GM21367 (cell line): ENCODE measurements around the gene CHKB.

Experiments
- ATAC-seq: cut with Tn5 transposase; IDR thresholded peaks from one replicate; pipeline ENCODE4 v1.9.1; 2021; ENCODE audit not compliant: unreplicated experiment

CHKB gene

GRCh38 chr22:50600967-50601668, 18.5 kb upstream of the CHKB start:
- no peak for ATAC-seq

GRCh38 chr22:50600538-50600937, 17.9 kb upstream of the CHKB start, which contains the start of gene MAPK8IP2:
Gene MAPK8IP2 (plus strand): TSS chr22:50600793. CDS start chr22:50600819, 26 bp downstream.
- no peak for ATAC-seq

- no peak for ATAC-seq
These were observed 17.3 kb upstream of the CHKB start for GRCh38 chr22:50599816-50600455.

GRCh38 chr22:50597097-50597496, 14.4 kb upstream of the CHKB start:
- ATAC-seq = no peak

- ATAC-seq = no peak
These were observed 12.5 kb upstream of the CHKB start for GRCh38 chr22:50595189-50595588.

GRCh38 chr22:50587407-50587806, 4.8 kb upstream of the CHKB start:
- ATAC-seq = no peak

- ATAC-seq = no peak
These were observed 3.8 kb upstream of the CHKB start for GRCh38 chr22:50586416-50586815.

GRCh38 chr22:50585781-50586180, 3.1 kb upstream of the CHKB start:
- ATAC-seq = no peak

- no peak for ATAC-seq
These were observed 2.6 kb upstream of the CHKB start for GRCh38 chr22:50585238-50585637.

- no peak for ATAC-seq
These were observed 1.8 kb upstream of the CHKB start for GRCh38 chr22:50584106-50585096.

- peak; percentile 12 for ATAC-seq
These were observed 729 bp upstream of the CHKB start for GRCh38 chr22:50583294-50583861.

GRCh38 chr22:50581950-50582492, 628 bp downstream of the CHKB start:
- ATAC-seq = peak; percentile 2

- ATAC-seq = no peak
These were observed 1.4 kb downstream of the CHKB start for GRCh38 chr22:50581031-50581949.

- no peak for ATAC-seq
These were observed 2.9 kb downstream of the CHKB start for GRCh38 chr22:50579752-50580151.

- ATAC-seq = no peak
These were observed 3.8 kb downstream of the CHKB start for GRCh38 chr22:50578776-50579310.

GRCh38 chr22:50577987-50578775, 4.5 kb downstream of the CHKB start, which contains the start of gene CPT1B:
Gene CPT1B (minus strand): TSS chr22:50578427. CDS start chr22:50577915, 512 bp downstream.
- ATAC-seq = no peak

GRCh38 chr22:50577697-50577986, 5.0 kb downstream of the CHKB start:
- no peak for ATAC-seq

GRCh38 chr22:50576806-50577696, 5.6 kb downstream of the CHKB start:
- ATAC-seq = no peak
